CD4-positive, alpha-beta T cell treated with Interferon gamma for 1 hour (primary cell): ENCODE results near the gene BLMH.

Experiments used
- DNase-seq: peaks from one replicate; pipeline ENCODE4 v3.0.0-alpha.2; 2020

The BLMH gene

DNA sequence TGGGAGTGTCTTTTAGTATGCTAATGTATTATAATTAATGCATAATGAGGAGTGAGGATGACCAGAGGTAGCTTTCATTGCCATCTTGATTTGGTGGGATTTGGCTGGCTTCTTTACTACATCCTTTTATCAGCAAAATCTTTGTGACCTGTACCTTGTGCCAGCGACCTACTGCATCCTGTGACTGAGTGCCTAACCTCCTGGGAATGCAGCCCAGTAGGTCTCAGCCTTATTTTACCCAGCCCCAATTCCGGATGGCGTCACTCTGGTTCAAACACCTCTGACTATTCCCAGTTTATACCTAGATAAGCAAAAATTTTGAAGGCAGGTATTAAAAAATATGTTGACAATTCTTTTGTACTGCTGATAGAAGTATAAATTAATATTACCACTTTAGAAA is 10.5 kb upstream of the BLMH start:
- no peak for DNase-seq

DNA sequence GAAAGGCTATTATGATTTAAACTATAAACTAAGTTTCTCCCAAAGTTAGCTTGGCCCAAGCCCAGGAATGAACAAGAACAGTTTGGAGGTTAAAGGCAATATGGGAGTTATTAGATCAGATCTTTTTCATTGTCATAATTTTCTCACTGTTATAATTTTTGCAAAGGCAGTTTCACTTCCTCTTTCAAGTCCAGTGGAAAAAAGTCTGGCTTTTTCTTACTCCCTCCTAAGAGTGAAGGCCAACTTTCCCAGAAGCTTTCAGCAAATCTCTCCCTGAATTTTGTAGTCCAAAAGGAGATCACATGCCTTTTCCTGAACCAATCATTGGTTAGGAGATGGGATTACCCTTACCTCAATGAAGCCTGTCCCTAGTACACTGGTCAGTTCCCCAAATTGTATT is 9.1 kb upstream of the BLMH start:
- no peak for DNase-seq

DNA sequence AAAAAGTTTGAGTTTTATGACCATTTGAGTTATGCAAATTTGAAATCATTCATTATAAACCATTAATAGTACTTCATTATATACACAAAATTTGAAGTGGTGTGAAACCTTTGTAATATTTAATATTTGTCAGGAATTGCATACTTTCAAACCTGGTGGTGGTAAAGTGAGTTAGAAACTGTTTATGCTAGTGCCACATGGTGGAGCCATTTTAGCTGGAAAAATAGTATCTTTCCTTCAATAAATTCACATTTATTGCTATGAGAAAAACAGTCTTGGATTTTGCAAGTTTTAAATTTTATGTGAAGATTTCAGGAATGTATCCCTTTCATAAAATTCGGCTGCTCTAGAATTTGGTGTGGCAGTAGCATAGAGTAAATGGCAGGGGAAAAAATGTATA is 7.3 kb upstream of the BLMH start:
- no peak for DNase-seq

DNA sequence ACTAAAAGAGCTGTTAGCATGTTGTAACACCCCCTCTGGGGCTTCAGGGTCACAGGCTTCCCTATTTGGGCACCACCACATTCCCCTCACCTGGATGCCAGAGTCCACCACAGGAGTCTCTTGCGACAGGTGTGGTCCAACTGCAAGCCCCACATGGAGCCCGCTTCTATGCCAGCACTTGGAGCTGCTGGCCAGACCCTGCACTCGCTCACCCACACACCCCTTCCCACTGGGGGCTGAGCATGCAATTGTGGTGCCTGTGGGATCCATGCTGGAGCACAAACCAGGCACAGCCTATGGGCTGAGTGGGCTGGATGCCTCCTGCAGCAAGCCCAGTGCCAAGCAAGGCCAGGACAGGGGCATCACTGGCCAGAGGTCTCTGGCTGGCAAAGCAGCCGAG is 6.0 kb upstream of the BLMH start:
- DNase-seq, result no peak

DNA sequence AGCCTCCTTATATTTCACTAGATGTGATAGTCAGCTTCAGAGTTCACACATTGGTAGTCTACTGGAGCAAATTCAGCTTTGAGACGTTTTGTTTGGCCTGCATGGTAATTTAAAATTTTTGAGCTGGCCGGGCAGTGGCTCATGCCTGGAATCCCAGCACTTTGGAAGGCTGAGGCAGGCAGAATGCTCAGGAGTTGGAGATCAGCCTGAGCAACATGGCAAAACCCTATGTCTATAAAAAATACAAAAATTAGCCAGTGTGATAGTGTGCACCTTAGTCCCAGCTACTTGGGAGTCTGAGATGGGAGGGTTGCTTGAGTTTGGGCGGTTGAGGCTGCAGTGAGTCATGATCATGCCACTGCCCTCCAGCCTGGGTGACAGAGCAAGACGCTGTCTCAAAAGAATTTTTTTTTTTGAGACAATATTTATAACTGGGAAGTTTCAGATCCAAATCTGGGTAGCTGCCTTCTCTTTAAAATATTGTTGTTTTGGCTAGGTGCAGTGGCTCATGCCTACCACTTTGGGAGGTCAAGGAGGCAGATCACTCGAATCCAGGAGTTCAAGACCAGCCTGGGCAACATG is 4.8 kb upstream of the BLMH start:
- no peak for DNase-seq

DNA sequence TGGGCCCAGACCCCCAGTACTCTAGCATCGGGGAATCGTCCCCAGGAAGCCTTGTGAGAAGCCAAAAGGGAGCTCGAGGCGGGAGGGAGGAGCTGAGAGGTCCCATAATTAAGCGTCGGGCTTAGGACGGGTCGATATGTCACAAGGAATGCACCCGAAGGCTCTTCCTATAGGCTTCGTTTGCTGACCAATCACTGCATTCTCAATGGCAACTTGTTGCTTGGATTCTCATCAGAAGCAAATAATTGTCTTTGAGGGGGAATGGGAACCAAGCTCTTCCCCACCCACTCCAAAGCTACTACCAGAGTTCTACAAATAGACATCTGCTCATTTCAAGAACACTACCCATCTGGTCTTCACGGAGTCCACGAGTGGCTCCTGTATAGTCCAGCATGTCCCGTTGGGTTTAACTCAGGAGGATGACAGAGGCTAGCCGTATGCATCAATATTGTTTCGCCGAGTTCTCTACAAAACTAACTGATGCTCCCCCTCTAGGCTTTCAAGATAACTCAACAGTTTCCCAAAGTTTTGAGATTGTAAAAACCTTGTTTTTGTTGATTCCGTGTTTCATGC is 628 bp upstream of the BLMH start:
- no peak for DNase-seq

DNA sequence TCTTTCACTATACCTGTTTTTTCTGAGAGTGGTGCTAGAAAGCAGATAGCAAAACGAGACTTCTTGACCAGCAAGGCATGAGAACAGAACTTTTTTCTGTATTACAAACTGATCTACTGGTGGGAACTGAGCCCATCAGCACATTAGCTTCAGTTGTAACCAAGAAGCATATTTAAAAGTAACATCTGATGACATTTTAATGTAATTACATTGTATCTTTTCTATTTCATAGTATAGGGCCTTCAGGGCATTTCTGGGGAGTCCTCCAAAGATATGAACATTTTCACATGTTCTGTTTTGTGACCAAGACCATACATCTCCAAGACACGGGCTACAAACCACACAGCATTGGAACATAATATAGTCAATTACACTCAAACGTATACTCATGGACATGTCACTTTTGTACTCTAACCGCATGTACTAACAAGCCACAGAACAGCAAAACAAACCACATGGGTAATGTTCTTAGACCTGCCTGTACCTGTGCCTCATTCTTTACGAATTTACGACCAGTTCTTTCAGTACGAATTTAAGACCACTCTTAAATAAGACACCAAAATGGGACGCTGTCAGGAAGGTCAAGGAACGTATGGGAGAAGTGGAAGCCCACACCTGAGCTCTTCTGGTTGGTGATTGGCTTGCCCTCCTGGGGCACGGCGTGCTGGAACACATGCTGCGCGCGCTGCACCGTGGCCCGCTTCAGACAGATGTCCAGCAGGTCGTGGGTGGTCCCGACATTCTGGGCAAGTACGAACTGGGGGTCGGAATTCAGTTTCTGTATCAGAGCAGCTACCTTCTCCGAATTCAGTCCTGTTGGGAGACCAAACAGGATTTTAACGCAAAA is 825 bp downstream of the BLMH start:
- DNase-seq, result peak; percentile 11

DNA sequence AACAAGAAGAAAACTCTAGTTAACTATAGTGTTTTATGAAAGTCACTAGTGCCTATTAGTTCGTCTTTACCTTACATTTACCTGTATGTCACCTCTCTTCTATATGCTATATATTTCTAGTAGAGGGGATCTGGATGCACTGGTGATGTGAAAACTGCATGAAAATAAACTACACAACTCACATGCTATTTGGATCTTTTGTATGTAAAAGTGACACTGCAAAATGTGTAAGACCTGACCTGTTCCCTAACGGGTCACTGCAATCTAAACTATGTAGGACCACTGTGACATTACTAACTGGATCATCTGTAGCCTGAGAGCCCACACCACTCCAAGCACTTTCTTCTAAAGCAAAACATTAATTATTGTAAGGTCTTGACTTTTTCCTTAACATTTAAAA is 1.7 kb downstream of the BLMH start:
- DNase-seq, result no peak

DNA sequence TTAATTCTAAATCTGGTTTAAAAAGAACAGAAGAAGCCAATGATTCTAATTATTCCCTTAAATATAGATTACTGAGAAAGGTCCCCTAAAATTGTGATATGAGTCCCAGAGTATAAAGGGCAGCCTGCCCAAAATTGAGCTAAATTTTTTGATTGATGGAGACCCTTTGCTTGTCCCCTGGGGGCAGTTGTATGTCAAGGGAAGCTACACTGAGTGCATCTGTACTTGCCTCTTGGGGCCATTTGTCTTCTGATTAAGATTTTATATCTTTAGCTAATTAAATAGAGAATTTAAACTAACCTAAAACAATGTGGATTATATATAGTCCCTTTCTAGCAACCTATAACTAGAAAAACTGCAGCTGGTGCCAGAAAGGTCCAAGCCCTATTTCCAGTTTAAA is 12.6 kb downstream of the BLMH start:
- no peak for DNase-seq

DNA sequence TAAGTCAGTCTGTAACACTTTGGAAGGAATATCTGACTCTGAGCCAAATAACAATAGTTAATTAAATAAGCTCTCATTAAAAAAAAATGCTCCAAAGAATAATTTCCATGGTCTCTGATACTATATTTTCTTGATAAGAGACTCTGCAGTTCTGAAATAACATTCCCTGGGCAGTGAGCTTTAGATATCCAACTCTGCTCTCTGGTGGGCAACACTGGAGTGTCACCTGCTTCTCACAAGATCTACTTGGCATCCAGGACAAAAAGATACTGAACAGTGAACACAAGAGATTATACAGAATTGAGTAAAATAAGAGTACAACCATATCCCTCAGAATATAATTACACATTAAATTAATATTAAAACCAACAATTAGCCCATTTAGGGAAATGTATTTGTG is 13.7 kb downstream of the BLMH start:
- no peak for DNase-seq

DNA sequence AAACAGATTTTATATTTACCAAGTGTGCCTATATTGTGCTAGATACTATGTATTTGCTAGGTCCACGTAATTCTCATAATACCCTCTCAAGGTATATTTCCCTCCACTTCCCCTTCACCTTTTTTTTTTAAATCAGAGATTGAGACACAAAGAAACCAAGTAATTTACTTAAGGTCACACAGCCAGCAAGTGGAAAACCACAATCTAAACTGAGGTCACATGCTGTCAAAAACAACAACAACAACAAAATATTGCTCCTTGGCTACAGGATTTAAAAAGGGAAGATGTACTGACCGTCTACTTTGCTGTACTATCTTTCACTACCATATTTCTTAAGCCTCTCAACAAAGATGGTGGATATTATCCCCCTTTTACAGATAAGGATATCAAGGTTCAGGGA is 15.8 kb downstream of the BLMH start:
- no peak for DNase-seq

DNA sequence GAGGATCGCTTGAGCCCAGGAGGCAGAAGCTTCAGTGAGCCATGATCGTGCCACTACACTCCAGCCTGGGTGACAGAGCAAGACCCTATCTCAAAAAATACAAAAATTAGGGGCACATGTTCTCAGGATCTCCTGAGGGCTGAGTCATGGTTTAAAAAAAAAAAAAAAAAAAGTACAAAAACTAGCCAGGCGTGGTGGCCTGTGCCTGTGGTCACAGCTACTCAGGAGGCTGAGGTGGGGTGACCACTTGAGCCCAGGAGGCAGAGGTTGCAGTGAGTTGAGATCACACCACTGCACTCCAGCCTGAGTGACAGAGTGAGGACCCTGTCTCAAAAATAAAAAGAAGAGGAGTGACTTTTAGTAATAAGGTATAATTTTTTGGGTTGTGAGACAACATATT is 16.9 kb downstream of the BLMH start:
- no peak for DNase-seq

DNA sequence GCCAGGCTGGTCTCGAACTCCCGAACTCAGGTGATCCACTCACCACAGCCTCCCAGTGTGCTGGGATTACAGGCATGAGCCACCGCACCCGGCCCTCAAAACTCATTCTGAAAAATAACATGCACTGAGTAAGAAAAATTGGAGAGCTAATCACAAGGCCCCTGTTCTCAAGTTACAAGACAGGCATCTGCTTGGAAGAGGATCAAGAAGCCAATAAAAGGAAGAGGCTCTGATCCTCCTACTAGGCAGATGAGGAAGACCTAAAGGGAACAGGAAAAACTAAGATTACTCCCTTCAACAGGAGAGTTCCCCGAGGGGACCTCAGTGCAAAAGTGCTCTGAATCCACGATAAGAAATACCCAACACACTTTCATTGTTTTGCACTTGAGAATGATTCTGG is 18.4 kb downstream of the BLMH start:
- no peak for DNase-seq

DNA sequence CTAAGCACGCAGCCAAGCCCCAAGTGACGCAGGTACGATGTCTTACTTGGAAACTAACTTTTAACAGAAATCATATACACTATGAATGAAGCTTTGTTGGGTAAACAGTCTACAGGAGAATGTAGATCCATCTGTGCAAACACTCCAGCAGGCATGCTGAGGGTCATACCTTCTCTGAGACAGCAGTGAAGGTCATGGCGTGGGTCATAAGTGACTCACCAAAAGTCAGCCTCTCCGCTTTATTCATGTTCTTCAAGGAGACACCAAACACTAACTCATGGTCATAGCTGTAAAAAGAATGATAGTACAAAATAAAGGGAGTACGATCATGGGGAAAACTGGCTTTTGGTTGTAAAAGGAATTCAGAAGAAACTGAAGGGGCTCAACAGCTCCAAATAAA is 20.6 kb downstream of the BLMH start:
- DNase-seq, result no peak

DNA sequence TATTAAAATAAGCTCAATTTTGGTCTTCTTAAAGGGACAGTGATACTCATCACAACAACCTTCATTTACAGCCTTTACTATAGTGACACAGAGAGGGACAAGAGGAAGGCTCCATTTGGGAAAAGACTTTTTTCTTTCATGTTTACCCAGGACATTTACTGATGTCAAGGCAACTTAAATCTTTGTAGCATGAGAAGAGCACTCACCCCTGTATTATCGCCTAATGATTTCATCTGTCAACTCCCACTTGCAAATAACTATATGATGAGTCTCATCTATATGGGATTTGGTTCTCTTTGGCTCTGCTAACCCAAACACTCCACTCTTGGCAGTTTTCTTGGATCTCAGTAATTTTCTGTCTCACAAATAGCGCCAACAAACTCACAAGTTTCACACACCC is 24.1 kb downstream of the BLMH start:
- DNase-seq, result no peak

DNA sequence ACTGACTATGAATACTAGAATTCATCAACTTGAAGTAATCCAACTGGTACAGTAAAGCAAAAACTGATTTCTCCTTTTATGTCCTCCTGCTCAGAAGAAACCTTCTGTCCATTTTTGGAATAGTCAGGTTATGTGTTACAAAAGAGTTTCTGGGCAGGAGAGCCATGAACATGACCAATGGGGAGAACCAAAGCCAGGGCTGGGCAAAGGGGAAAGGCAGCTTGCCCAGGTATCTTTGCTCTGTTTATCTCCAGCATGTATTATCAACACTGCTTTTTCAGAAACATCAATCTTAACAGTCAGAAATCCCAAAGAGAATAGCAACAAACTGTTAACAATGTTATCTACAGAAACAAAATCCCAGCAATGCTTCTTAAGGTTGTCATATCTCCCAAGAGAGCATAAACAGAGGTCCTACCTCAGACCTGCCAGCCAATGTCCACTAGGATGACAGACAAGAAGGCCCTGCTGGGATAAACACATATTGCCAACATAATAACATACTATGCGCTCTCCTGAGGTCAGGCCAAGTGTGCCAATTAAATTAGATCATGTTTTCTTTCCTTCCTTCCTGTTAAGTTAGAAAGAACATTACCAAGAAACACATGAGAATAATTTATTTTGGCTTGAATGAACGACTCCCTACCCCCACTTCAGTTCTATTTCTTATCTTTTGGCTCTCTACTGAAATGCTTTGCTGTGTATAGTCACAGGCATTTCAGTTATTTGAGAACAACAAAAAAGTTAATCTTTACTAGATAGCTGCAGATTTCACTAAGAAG is 28.0 kb downstream of the BLMH start:
- DNase-seq, result no peak

DNA sequence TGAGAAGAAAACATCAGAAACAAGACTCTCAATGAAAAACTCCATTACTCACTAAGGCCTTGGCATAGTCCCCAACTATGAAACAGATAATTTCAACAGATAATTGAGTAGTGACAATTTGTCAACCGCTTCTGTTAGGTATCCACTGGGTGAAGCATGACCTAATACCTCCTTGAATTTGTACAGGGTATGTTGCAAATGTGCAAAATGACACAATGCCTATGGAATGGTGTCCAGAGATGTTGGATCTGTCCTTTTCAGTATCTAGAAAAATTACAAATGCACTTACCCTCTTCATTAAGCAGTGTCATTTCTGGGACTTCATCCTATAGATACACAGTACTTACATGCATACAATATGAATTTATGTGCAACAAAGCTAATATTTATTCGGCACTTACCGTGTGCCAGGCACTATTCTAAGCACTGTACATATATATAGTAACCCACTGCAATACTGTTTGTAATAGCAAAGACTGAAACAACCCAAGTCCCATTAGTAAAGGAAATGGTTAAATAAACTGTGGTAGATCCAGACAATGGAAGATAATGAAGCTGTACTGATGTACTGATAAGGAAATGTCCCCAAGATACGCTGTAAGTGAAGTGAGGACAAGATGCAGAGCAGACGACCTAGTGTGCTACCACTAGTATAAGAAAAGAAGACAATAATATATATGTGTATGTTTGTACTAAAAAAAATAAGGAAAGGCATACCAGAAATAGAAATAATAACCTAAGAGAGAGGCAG is 34.8 kb downstream of the BLMH start:
- DNase-seq, result no peak

DNA sequence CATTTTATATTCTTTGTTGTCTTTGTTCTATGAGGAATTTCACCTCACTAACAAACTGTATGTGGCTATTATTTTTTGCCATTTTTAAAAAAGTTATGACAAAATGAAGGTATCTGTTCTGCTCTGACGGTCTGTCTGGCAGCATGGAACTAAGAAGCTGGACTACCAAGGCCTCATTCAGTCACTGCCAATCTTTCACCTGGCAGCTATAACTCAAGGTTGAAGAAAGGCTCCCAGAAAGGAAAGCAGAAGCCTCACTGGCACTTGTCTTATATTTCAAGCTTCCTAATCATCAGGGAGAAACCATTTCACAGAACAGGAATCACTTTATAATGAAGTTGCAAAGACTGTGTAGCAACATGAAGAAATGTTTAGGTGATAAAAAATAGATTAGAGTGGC is 37.6 kb downstream of the BLMH start:
- DNase-seq, result no peak

DNA sequence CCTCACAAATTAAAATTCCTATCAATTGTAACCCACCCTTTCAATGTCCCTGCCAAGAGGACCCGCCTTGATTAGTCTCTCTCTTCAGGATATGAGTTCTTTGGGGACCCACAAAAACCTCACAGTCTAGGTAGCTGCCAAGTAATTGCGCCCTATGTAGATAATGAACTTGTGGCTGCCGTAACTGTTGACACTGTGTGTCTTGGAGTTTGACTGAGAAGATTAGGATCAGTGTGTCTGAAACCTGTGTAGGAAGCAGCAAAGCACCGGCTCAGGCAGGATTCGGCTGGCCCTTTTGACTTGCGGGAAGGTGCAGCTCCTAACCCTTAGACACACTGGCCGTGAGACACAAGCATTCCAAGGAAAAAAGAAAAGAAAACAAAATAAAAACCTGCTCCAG is 38.4 kb downstream of the BLMH start:
- DNase-seq, result no peak

DNA sequence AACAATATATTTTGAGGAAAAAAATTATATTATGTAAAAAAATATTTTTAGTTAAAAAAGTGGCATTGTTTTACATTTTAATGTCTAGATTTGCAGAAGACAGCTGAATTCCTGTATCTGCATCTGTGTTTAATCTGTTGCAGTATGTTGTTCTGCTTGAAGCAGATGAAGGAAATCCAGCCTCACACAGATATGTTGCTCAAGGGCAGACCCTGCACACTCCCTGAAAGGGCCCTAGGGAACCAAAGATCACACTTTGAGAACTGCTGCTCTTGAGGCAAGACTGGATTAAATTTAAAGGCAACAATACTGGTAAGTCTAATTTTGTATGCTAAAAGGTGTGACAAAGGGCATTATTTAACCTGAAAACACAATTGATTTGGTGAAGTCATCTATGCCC is 39.8 kb downstream of the BLMH start:
- DNase-seq, result no peak

DNA sequence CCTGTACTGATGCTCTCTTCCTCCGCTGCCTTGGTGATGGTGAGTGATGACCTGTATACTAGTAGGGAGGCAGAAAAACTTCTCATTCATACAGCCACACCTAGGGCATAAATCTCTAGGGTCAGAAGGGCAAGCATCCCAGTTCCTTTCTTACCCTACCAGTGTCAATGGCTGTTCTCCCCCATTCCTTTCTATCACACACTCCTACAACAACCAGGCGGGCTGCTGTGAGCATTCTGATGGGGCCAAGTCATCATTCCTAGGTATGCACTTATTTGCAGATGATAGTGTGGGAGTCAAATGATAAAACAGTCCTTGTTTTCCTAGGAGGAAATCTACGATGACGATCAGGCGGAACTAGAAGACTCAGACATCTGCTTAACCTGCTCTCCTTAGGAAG is 42.3 kb downstream of the BLMH start:
- no peak for DNase-seq

DNA sequence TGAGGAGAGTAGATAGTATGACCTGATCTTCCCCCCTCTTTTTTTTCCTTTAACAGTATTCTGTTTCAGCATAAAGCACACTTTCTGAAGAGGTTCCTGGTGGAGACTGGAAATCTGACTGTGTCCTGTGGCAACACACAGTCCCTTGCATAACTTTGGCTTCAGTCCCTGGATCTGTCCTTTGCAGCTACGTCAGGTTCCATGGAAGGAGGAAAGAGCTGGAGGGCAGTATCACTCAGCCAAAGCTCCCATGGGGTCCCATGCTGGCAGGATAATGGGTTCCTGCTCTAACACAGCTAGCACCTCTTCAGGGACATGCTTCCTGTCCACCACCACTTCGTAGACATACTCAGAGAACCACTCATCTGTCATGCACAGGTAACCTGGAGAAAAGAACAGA is 43.0 kb downstream of the BLMH start:
- DNase-seq, result no peak

DNA sequence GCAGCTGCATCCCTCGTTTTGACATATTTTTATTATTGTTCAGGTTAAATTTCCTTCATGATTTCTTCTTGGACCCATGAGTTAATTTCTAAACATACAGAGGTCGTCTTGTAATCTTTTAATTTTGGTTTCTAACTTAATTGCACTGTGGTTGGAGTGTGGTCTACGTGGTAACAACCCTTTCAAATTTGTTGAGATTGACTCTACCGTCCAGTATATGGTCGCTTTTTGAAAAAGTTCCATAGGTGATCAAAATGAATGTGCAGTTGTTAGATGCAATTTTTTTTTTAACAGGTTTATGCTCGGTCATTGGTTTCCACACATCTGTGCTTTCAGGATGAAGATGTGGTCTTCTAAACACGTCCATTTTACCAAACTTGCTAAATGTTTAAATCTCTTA is 45.3 kb downstream of the BLMH start:
- DNase-seq, result no peak
